IPS-11a (cell line): Measurements from ENCODE around the gene TMED9.
"Not testable (repeated sequence)": the region's sequence is repeated elsewhere in the genome, so short reads cannot be mapped to it uniquely, and the experiment has no call there.

Experiments
- H3K4me3 ChIP-seq: one replicate; pipeline ENCODE4 v1.5.1; 2013; ENCODE audit warnings: low read depth, low read length, control low read depth

TMED9 gene

DNA sequence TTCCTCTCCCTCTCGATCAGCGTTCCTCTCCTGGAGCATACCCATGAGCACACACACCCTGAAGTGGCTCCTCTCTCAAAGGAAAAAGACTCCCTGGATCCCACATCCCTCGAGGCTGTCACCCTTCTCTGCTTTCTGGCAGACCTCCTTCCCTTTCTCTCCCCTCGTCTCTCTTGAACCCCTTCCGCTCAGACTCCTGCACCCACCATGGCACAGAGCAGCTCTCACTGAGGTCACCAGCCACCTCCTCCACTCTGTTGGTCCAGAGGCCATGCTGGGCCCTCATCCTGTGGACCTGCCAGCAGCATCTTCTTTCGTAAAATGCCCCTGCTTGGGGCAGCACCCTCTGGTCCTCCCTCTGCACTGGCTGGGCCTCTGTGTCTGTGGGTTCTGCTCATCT is 13.7 kb downstream of the TMED9 start:
- H3K4me3 ChIP-seq: no peak overlapping the region

- H3K4me3 ChIP-seq: no peak overlapping the region
These were observed 14.4 kb downstream of the TMED9 start for GRCh38 chr5:177606071-177607051.

GRCh38 chr5:177607115-177607451 is 15.1 kb downstream of the TMED9 start:
- H3K4me3 ChIP-seq: no peak overlapping the region

DNA sequence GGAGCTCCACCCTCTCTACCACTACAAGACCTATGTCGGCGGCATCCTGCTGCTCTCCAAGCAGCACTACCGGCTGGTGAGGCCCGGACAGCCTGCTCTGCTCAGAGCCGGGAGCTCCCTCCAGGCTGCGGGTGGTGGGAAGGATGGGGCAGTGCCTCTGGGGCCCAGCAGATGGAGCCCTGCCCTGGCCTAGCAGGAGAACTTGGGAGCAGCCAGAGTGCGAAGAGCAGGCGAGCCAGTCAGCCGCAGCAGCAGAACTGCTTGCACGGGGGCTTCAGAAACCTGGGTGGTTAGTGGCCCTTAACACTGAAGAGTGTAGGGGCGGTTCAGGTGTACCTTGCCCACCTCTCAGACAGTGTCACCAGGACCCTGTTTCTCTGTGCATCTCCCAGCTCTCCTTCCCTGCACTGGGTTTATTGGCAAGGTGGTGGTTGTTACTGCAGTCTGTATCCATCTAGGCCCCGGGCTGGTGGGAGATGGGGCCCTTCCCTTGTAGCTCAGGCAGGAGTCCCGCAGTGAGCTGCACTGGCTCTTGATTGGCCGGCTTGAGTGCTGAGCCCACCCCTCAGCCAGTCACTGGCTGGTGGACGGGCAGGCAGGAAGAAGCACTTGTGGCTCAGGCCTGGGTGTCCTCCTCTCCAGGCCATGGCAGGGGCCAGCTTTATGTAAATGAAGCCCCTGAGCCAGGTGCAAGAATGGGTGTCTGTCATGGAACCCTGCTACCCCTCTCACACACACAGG is 15.6 kb downstream of the TMED9 start:
- no peak overlapping the region for H3K4me3 ChIP-seq

- H3K4me3 ChIP-seq: no peak overlapping the region
These were observed 16.5 kb downstream of the TMED9 start for GRCh38 chr5:177608243-177609075.

GRCh38 chr5:177609076-177610059 is 17.4 kb downstream of the TMED9 start:
- H3K4me3 ChIP-seq: no peak overlapping the region

DNA sequence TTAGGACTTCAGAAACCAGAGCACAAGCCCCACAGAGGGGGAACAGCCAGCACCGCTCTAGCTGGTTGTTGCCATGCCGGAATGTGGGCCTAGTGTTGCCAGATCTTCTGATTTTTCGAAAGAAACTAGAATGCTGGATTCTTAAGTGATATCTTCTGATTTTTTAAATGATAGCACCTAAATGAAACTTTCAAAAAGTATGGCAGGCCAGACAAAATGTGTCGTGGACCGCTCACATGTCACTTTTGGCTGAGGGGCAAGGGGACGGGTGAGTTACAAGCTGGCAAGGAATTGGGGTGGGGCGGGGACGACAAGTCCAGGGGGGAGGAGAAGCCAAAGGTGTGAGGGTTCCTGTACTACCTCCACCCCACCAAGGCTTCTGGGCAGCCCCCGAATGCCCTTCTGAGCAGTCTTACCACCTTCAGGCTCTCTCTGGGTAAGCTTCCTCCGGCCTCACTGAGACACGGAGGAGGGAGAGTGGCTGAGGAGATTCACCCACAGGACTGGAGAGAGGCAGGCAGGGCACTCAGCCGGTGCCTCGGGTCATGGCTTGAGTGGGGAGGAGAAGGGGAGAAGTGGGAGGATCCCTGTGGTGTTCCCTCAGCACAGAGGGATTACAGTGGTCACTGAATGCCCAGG is 18.2 kb downstream of the TMED9 start:
- no peak overlapping the region for H3K4me3 ChIP-seq

DNA sequence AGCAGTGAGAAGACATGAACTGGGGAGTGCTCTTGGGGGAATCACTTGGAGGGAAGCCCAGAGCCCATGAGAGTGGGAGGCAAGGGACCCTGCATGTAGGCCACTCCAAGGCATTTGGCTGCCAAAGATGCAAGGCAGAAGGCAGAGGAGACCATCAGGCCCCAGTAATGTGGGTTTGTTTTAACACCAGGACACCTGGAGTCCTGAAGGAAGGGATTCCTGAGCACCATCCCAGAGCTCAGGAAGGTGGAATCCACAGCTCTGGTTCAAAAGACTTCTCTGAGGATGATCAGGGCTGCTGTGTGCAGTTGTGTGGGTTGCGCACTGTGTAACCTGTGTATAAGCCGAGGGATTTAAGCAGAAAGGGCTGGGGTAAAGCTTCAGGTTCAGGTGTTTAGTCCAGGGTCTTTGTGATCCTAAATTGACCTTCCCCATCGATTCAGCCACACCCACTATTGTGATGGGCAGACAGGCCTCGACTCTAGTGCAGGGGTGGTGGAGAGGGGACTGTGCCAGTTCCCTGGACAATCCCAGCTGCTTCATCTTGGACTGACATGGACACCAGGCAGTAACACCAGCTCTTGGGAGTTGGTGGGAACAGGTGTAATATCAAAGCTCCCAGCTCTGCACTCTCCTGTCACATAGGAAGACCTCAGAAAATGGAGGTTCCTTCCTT is 18.9 kb downstream of the TMED9 start:
- no peak overlapping the region for H3K4me3 ChIP-seq

DNA sequence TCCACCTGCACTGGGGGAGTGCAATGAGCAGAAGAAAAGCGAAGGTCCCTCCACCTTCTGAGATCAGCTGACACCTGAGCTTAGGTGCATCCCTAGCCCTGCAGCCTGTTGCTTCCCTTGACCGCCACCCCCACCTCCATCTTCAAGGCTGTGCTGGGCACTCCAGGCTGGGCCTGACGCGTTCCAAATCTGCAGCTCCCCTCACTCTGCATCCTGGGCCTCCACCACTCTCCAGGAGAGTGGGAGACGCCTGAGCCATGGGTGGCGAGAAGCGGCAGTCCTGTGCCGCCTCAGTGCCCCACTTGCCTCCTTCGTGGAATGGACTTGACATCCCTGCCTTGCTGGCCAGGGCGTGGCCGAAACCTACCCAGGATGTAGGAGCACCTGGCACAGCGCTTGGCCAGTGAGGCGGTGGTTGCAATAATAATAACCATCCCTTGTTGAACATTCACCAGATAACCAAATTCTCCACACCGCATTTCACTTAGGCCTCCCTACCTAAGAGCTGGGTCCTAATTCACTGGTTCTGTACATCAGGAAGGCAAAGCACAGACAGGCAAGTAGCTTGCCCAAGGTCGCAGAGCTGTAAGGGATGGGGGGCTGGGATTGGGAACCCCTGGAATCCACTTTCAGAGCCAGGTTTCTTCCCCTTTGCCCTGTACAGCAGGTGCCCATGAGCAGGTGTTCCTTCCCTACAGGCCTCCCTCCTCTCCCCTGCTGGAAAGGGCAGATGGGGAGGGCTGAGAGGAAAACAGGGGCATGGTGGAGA is 19.6 kb downstream of the TMED9 start:
- H3K4me3 ChIP-seq: no peak overlapping the region

- no peak overlapping the region for H3K4me3 ChIP-seq
These were observed 20.2 kb downstream of the TMED9 start for GRCh38 chr5:177612215-177612673.

DNA sequence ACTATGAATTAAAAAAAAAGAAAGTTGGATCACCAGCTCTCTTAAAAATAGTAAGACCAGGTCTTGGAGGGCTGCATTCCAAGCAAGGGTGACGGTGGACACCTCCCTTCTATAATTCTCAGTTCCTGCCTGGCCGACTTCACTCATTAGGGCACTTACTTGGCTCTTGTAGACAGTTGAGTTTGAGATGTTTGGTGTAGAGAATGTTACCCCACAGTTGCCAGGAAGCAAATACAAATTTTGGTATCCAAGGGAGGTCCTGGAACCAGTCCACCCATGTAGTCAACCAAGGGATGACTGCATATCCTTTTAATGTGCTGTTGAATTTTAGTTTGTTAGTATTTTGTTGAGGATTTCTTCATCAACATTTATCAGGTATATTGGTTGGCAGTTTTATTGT is 28.6 kb downstream of the TMED9 start:
- no peak overlapping the region for H3K4me3 ChIP-seq

- H3K4me3 ChIP-seq: not testable (repeated sequence)
These were observed 32.2 kb downstream of the TMED9 start for GRCh38 chr5:177624172-177624571.

DNA sequence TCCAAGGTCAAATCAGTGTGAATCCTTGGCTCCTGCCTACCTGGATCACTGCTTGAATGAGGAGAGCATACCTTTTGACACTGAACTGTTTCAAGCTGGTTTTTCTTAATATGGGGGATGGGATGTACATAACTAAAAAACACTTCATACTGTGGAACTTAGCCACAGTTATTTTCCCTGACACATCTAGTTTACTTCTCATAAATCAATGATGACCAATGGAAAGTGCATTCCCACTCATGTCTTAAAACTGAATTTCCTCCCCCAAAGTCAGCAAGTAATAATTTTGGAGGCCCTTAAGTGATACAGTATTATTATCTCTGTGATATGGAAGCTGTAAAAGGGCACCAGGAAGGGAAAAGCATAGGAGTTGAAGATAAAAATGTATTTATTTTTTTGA is 38.2 kb downstream of the TMED9 start:
- H3K4me3 ChIP-seq: not testable (repeated sequence)

DNA sequence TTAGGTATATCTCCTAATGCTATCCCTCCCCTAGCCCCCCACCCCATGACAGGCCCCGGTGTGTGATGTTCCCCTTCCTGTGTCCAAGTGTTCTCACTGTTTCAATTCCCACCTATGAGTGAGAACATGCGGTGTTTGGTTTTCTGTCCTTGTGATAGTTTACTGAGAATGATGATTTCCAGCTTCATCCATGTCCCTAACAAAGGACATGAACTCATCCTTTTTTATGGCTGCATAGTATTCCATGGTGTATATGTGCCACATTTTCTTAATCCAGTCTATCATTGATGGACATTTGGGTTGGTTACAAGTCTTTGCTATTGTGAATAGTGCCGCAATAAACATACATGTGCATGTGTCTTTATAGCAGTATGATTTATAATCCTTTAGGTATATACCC is 42.9 kb downstream of the TMED9 start:
- H3K4me3 ChIP-seq: not testable (repeated sequence)

DNA sequence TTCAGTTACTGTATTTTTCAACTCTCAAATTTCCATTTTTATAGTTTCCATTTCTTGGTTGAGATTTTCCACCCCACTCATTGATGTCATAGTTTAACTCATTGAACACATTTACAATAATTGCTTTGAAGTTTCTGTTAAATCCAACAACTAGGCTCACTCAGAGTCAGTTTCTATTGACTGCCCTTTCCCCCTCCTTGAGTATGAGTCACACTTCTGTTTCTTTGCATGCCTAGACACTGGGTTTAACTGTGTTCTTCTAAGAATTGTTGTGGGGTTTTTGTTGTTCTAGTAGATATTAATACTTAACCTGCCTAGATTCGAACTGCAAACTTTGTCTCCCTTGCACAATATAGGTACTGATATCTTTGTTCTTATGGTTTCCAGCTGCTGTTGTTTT is 53.5 kb downstream of the TMED9 start:
- not testable (repeated sequence) for H3K4me3 ChIP-seq
